GM19455 (cell line): Measurements from ENCODE around the gene DTHD1.
A peak's percentile ranks its signal among the peaks of the same experiment; 100 is the strongest.

Source experiments
- ATAC-seq: cut with Tn5 transposase; IDR thresholded peaks from one replicate; pipeline ENCODE4 v1.9.1; 2021; ENCODE audit not compliant: unreplicated experiment

The DTHD1 gene

GRCh38 chr4:36269101-36269500 is 12.3 kb upstream of the DTHD1 start:
- no peak for ATAC-seq

GRCh38 chr4:36269533-36270173 is 11.8 kb upstream of the DTHD1 start:
- no peak for ATAC-seq

- ATAC-seq, result no peak
Measured at GRCh38 chr4:36273276-36273675, 8.1 kb upstream of the DTHD1 start.

- no peak for ATAC-seq
Measured at GRCh38 chr4:36274158-36274557, 7.3 kb upstream of the DTHD1 start.

GRCh38 chr4:36277533-36277932 is 3.9 kb upstream of the DTHD1 start:
- no peak for ATAC-seq

GRCh38 chr4:36278789-36279188 is 2.6 kb upstream of the DTHD1 start:
- ATAC-seq, result no peak

GRCh38 chr4:36280555-36280954 is 861 bp upstream of the DTHD1 start:
- ATAC-seq, result no peak

GRCh38 chr4:36282503-36283030 is 1.2 kb downstream of the DTHD1 start:
- no peak for ATAC-seq

- no peak for ATAC-seq
Measured at GRCh38 chr4:36283912-36284465, 2.6 kb downstream of the DTHD1 start.

GRCh38 chr4:36285784-36286480 is 4.5 kb downstream of the DTHD1 start:
- ATAC-seq, result peak; percentile 98

- ATAC-seq, result peak; percentile 23
Measured at GRCh38 chr4:36286481-36286871, 5.1 kb downstream of the DTHD1 start.

GRCh38 chr4:36288731-36289426 is 7.5 kb downstream of the DTHD1 start:
- no peak for ATAC-seq

- ATAC-seq, result no peak
Measured at GRCh38 chr4:36290641-36291040, 9.2 kb downstream of the DTHD1 start.

- no peak for ATAC-seq
Measured at GRCh38 chr4:36292556-36293188, 11.3 kb downstream of the DTHD1 start.

- no peak for ATAC-seq
Measured at GRCh38 chr4:36301127-36301526, 19.7 kb downstream of the DTHD1 start.

- ATAC-seq, result peak; percentile 72
Measured at GRCh38 chr4:36303426-36304137, 22.2 kb downstream of the DTHD1 start.

- peak; percentile 25 for ATAC-seq
Measured at GRCh38 chr4:36304138-36304681, 22.8 kb downstream of the DTHD1 start.

- ATAC-seq, result no peak
Measured at GRCh38 chr4:36308150-36308549, 26.7 kb downstream of the DTHD1 start.

GRCh38 chr4:36310216-36310615 is 28.8 kb downstream of the DTHD1 start:
- no peak for ATAC-seq

- peak; percentile 86 for ATAC-seq
Measured at GRCh38 chr4:36310793-36311192, 29.4 kb downstream of the DTHD1 start.
